H1 (cell line): ENCODE results near the gene PREB. TPM values are rescaled to one million over a fixed set of nuclear protein-coding genes. Genes with fewer than 3 reads are reported as not detected.
"Not testable (repeated sequence)": the region's sequence is repeated elsewhere in the genome, so short reads cannot be mapped to it uniquely, and the experiment has no call there.

Experiments
- CTCF ChIA-PET: fragments of 300-600 bp; sonication (Branson Sonifier 250); formaldehyde crosslinking; loops from one replicate; lab custom pipeline; 2021; ENCODE audit not compliant: partially characterized antibody; lab: Charles Lee
- POLR2A ChIA-PET: fragments of 300-600 bp; sonication (Branson Sonifier 250); formaldehyde crosslinking; loops from one replicate; lab custom pipeline; 2021; ENCODE audit warnings: inconsistent platforms; ENCODE audit not compliant: partially characterized antibody; lab: Charles Lee
- DNase-seq, 2 experiments: peaks; one replicate each; pipeline versions ENCODE4 v3.0.0 to v3.0.0-alpha.2; 2010 to 2022; ENCODE audit warnings: low spot score in 2 of 2, low read depth in 1 of 2, mixed read lengths in 1 of 2
- FAIRE-seq: peaks from 2 replicates; lab custom pipeline; 2011; peaks lifted over from hg19 to GRCh38; lab: Jason Lieb, UNC
- H2AFZ ChIP-seq: 2 replicates; pipeline ENCODE4 v1.8.1; 2012; ENCODE audit warnings: low read length, inconsistent platforms
- H2AK5ac ChIP-seq: 2 replicates; pipeline ENCODE4 v1.6.1; 2013; ENCODE audit warnings: low read depth, low read length
- H2BK120ac ChIP-seq: replicated peaks from 2 replicates; pipeline ENCODE3; 2013; ENCODE audit warnings: low read depth, low read length, inconsistent platforms
- H2BK12ac ChIP-seq: 2 replicates; pipeline ENCODE4 v1.6.1; 2013; ENCODE audit warnings: low read depth, low read length
- H2BK15ac ChIP-seq: 2 replicates; pipeline ENCODE4 v1.6.1; 2013; ENCODE audit warnings: low read length
- H2BK20ac ChIP-seq: 2 replicates; pipeline ENCODE4 v1.6.1; 2013; ENCODE audit warnings: low read length
- H2BK5ac ChIP-seq: 2 replicates; pipeline ENCODE4 v1.6.1; 2013; ENCODE audit warnings: low read depth, low read length
- H3K14ac ChIP-seq: 2 replicates; pipeline ENCODE4 v1.6.1; 2013; ENCODE audit warnings: inconsistent platforms; ENCODE audit not compliant: insufficient read length
- H3K18ac ChIP-seq: 2 replicates; pipeline ENCODE4 v1.6.1; 2013; ENCODE audit warnings: low read length; ENCODE audit errors: extremely low read depth
- H3K23ac ChIP-seq: 2 replicates; pipeline ENCODE4 v1.6.1; 2013; ENCODE audit warnings: inconsistent platforms; ENCODE audit not compliant: insufficient read length
- H3K23me2 ChIP-seq: 2 replicates; pipeline ENCODE4 v1.6.1; 2013; ENCODE audit warnings: low read depth, low read length
- H3K27ac ChIP-seq: 2 replicates; pipeline ENCODE4 v1.6.1; 2011; ENCODE audit warnings: low read depth, low read length, inconsistent platforms
- H3K27me3 ChIP-seq, 4 experiments: replicated peaks in 1 of 4; 1 replicate in 1 of 4; 2 replicates in 3 of 4; pipeline versions ENCODE4 v1.6.1 to v1.8.1; 2011 to 2013; ENCODE audit warnings: low read length in 3 of 4, mild to moderate bottlenecking in 3 of 4, inconsistent platforms in 2 of 4, mixed read lengths in 2 of 4, moderate library complexity in 1 of 4; ENCODE audit not compliant: control insufficient read depth in 3 of 4, insufficient read depth in 3 of 4; ENCODE audit errors: extremely low read depth in 1 of 4
- H3K36me3 ChIP-seq, 4 experiments: 2 replicates each; pipeline versions ENCODE4 v1.6.1 to v1.8.1; 2011 to 2013; ENCODE audit warnings: mild to moderate bottlenecking in 4 of 4, low read length in 3 of 4, moderate library complexity in 2 of 4, control low read depth in 1 of 4, inconsistent platforms in 1 of 4; ENCODE audit not compliant: insufficient read depth in 4 of 4, control insufficient read depth in 2 of 4
- H3K4ac ChIP-seq: replicated peaks from 2 replicates; pipeline ENCODE3; 2013; ENCODE audit warnings: low read length, low read depth, mixed read lengths, inconsistent platforms; ENCODE audit not compliant: insufficient read length
- H3K4me1 ChIP-seq, 4 experiments: replicated peaks in 1 of 4; 1 replicate in 1 of 4; 2 replicates in 3 of 4; pipeline versions ENCODE4 v1.6.1 to v1.8.1; 2011 to 2013; ENCODE audit warnings: low read length in 3 of 4, inconsistent platforms in 2 of 4, mixed read lengths in 1 of 4; ENCODE audit not compliant: insufficient read depth in 4 of 4, control insufficient read depth in 3 of 4
- H3K4me2 ChIP-seq, 2 experiments: 2 replicates each; pipeline versions ENCODE4 v1.6.1 to v1.8.1; 2011 to 2013; ENCODE audit warnings: low read depth in 2 of 2, low read length in 2 of 2, control low read depth in 1 of 2, inconsistent platforms in 1 of 2, mild to moderate bottlenecking in 1 of 2; ENCODE audit not compliant: insufficient read depth in 1 of 2
- H3K4me3 ChIP-seq, 4 experiments: fragments of 200-600, 300-600 bp in 1 of 4; sonication (generic), shearing (Covaris generic), sonication (Bioruptor Twin) in 1 of 4; 2 replicates each; pipeline versions ENCODE4 v1.5.1 to v1.8.1; 2011 to 2016; ENCODE audit warnings: low read length in 4 of 4, low read depth in 3 of 4, control low read depth in 2 of 4, inconsistent platforms in 2 of 4, mild to moderate bottlenecking in 2 of 4, mixed read lengths in 1 of 4, moderate library complexity in 1 of 4; ENCODE audit not compliant: insufficient read depth in 2 of 4; ENCODE audit errors: extremely low read depth in 1 of 4
- H3K56ac ChIP-seq: replicated peaks from 2 replicates; pipeline ENCODE3; 2013; ENCODE audit warnings: low read depth, mild to moderate bottlenecking, mixed read lengths, low read length, inconsistent platforms; ENCODE audit not compliant: insufficient read length
- H3K79me1 ChIP-seq: 2 replicates; pipeline ENCODE4 v1.6.1; 2013; ENCODE audit warnings: low read depth, low read length, control low read depth
- H3K79me2 ChIP-seq, 2 experiments: 2 replicates each; pipeline versions ENCODE4 v1.6.1 to v1.8.1; 2012 to 2013; ENCODE audit warnings: low read length in 2 of 2, mild to moderate bottlenecking in 2 of 2, inconsistent platforms in 1 of 2; ENCODE audit not compliant: insufficient read depth in 2 of 2, control insufficient read depth in 1 of 2
- H3K9ac ChIP-seq, 4 experiments: replicated peaks in 1 of 4; 1 replicate in 1 of 4; 2 replicates in 3 of 4; pipeline versions ENCODE4 v1.6.1 to v1.8.1; 2011 to 2013; ENCODE audit warnings: low read depth in 3 of 4, low read length in 3 of 4, control low read depth in 2 of 4, mild to moderate bottlenecking in 2 of 4, moderate library complexity in 2 of 4, inconsistent platforms in 1 of 4; ENCODE audit errors: extremely low read depth in 1 of 4
- H3K9me3 ChIP-seq, 2 experiments: 2 replicates each; pipeline versions ENCODE4 v1.6.1 to v1.8.1; 2012 to 2013; ENCODE audit warnings: mild to moderate bottlenecking in 2 of 2, moderate library complexity in 2 of 2, control low read depth in 1 of 2, inconsistent platforms in 1 of 2, low read depth in 1 of 2, low read length in 1 of 2, mixed read lengths in 1 of 2; ENCODE audit not compliant: insufficient read depth in 2 of 2
- H4K20me1 ChIP-seq, 2 experiments: replicated peaks in 1 of 2; 2 replicates each; pipeline versions ENCODE3 to v1.8.1; 2011 to 2013; ENCODE audit warnings: inconsistent platforms in 2 of 2, low read length in 2 of 2, mild to moderate bottlenecking in 1 of 2; ENCODE audit not compliant: insufficient read depth in 2 of 2, control insufficient read depth in 1 of 2
- H4K5ac ChIP-seq: 2 replicates; pipeline ENCODE4 v1.6.1; 2013; ENCODE audit warnings: low read length, low read depth, mixed read lengths, inconsistent platforms; ENCODE audit not compliant: insufficient read length
- H4K8ac ChIP-seq: 2 replicates; pipeline ENCODE4 v1.8.0; 2013; ENCODE audit warnings: mild to moderate bottlenecking, moderate library complexity, low read length, inconsistent platforms; ENCODE audit not compliant: insufficient read depth; ENCODE audit errors: extremely low read depth
- H4K91ac ChIP-seq: replicated peaks from 2 replicates; pipeline ENCODE3; 2013; ENCODE audit warnings: low read length, mixed read lengths, inconsistent platforms; ENCODE audit not compliant: insufficient read length
- CEBPB ChIP-seq: IDR thresholded peaks from 2 replicates; pipeline ENCODE4 v1.6.1; 2012; ENCODE audit warnings: low read depth, low read length
- POLR2AphosphoS5 ChIP-seq: IDR thresholded peaks from 2 replicates; pipeline ENCODE4 v1.6.1; 2011; ENCODE audit warnings: low read depth, low read length
- TAF1 ChIP-seq: IDR thresholded peaks from 2 replicates; pipeline ENCODE4 v1.6.1; 2011; ENCODE audit warnings: mild to moderate bottlenecking, low read depth, low read length
- WGBS, 2 experiments: shearing (Covaris generic) in 1 of 2; methylation state at CpG; one replicate each; pipeline versions ENCODE4 v1.1.6 to v1.1.7; 2013 to 2015; ENCODE audit warnings: low lambda C conversion rate in 2 of 2, mixed read lengths in 2 of 2, inconsistent platforms in 1 of 2, low coverage in 1 of 2, missing lambda C conversion rate in 1 of 2; ENCODE audit not compliant: insufficient replicate concordance in 2 of 2, insufficient coverage in 1 of 2, insufficient read length in 1 of 2; ENCODE audit errors: extremely low coverage in 1 of 2, missing lambda C conversion rate in 1 of 2; 5-methylcytosine and 5-hydroxymethylcytosine counted together
- polyA plus RNA-seq, 7 experiments: library from polyadenylated mRNA; depleted of rRNA in 3 of 7; stranded (reverse) in 5 of 7; unstranded in 2 of 7; fragments of >200 nt in 5 of 7; fragments of 200-250 nt in 2 of 7; gene quantifications; 1 replicate in 5 of 7; 2 replicates in 1 of 7; 4 replicates in 1 of 7; pipeline versions ENCODE4 v1.2.1 to v1.2.3, GENCODE V29; 2011 to 2013; ENCODE audit warnings: missing spikeins in 2 of 7, mixed read lengths in 2 of 7
- total RNA-seq: library from RNA; stranded (reverse); fragmentation: NEBNext Ultra II Directional; extraction: Animal tissue kit (Norgen Biotek cat#: 25700); gene quantifications from 2 replicates; pipeline ENCODE4 v1.2.1, GENCODE V29; 2021

Gene PREB
- total and polyA plus RNA-seq, 2 of the 8 experiments (the other 6 are each of a cell fraction or from before 2014, with no cell fraction given): 54.1 to 72.2 TPM

DNA sequence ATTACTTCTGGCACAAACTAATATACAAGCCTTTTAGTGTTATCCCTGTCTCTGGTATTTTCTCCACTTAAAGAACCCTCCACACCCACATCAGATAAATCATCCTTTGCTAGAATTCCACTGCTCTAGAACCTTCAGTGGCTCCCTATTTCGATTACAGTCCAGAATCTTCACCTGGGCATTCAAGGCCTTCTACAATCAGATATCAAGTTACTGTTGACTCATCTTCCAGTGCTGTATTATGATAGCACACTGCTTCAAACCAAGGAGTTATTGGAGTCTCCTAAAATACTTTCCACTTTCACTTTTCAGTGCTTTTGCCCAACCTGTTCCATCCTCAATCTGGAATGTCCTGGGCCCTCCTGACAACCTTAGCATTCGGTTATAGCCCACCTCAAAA, 18.9 kb downstream of the PREB start (continued):
- TF ChIP-seq TAF1 (no peak), POLR2AphosphoS5 (no peak), CEBPB (no peak)

DNA sequence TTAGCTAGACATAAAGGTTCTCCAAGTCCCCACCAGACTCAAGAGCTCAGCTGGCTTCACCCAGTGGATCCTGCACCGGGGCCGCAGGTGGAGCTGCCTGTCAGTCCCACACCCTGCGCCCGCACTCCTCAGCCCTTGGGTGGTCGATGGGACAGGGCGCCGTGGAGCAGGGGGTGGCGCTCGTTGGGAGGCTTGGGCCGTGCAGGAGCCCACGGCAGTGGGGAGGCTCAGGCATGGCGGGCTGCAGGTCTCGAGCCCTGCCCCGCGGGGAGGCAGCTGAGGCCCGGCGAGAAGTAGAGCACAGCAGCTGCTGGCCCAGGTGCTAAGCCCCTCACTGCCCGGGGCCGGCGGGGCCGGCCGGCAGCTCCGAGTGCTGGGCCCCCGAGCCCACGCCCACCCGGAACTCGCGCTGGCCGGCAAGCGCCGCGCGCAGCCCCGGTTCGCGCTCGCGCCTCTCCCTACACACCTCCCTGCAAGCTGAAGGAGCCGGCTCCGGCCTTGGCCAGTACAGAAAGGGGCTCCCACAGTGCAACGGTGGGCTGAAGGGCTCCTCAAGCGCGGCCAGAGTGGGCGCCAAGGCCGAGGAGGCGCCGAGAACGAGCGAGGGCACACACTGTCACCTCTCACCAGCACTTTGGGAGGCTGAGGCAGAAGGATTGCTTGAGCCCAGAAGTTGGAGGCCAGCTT, 22.9 kb downstream of the PREB start:
- H3K14ac ChIP-seq, H3K27ac ChIP-seq, H3K79me2 ChIP-seq, H2BK5ac ChIP-seq, H3K79me1 ChIP-seq, H4K5ac ChIP-seq, H3K36me3 ChIP-seq, FAIRE-seq, DNase-seq, H3K23me2 ChIP-seq, H3K4me3 ChIP-seq, H4K20me1 ChIP-seq, H3K9ac ChIP-seq, H2AFZ ChIP-seq, H3K4me2 ChIP-seq, H2AK5ac ChIP-seq, H2BK120ac ChIP-seq, H3K9me3 ChIP-seq, H2BK12ac ChIP-seq, H4K91ac ChIP-seq, H3K27me3 ChIP-seq, H3K4me1 ChIP-seq, H2BK15ac ChIP-seq, H2BK20ac ChIP-seq, H3K23ac ChIP-seq, H3K56ac ChIP-seq, H3K18ac ChIP-seq, H3K4ac ChIP-seq: not testable (repeated sequence)
- ChIA-PET POLR2A (interaction anchor here (0.8 to 1.3 kb wide), 6 partner anchors 10 to 197 kb away, joined by 3 to 5 read pairs (median 3); partner anchors contain the start of genes ABHD1 and UCN), CTCF (interaction anchor here (0.6 to 9.5 kb wide), 12 partner anchors 11 to 153 kb away, joined by 3 to 120 read pairs (median 4); no protein-coding TSS in a partner anchor)
- peak overlapping the region; percentile 68; the same call in 1 of the 2 replicates for H4K8ac ChIP-seq
- WGBS, 2 experiments: 91% methylated on average over 25 of the region's 49 CpGs; no CpG with 5 or more reads in 1 of the 2 experiments
